ENCODE results near the gene STARD3. TPM values are rescaled to one million over a fixed set of nuclear protein-coding genes. Genes with fewer than 3 reads are reported as not detected.

The STARD3 gene
- total RNA-seq, 4 donors from 2014 or later, result 51.7 to 156 (median 83.9) TPM

DNA sequence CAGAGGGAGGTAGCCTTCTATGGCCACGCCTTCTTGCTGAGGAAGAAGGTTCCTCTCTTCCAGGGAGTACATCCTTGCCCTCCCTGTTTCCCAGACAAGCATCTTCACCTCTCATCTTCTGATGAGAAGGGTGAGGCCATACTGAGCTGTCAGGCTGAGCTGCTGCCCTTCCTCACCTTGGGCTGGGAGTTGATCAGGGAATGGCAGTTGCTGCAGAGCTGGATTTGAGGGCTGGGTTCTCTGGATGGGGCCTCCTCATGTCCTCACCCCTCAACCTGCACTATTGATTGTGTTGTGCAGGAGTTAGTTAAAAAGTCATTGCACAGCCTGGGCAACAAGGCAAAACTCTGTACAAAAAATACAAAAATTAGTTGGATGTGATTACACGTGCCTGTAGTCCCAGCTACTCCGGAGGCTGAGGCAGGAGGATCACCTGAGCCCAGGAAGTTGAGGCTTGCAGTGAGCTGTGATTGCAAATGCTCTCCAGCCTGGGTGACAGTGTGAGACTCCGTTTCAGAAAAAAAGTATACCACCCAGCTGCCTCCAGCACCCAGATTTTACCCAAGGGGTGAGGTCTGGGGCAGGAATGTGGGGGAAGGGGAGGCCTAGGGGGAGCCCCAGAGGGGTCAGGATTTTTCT is 65.0 kb downstream of the STARD3 start:
- H3K27ac ChIP-seq, result peak overlapping the region; percentile 7
- H3K36me3 ChIP-seq, result peaks cover under 1% of the 10 kb centered on the region
- H3K4me1 ChIP-seq, result peaks cover 74% of the 10 kb centered on the region
- peak overlapping the region; percentile 90 for H3K4me3 ChIP-seq
- DNase-seq (ENCODE audit: low spot score in 2 of 2), result no peak
- no peaks in the 10 kb centered on the region for H3K27me3 ChIP-seq
- no peaks in the 10 kb centered on the region for H3K9me3 ChIP-seq
- TF ChIP-seq POLR2A (IDR thresholded peaks at IDR 0.05), result no peak
- TF ChIP-seq POLR2AphosphoS5 (IDR thresholded peaks at IDR 0.05), result no peak
- TF ChIP-seq, protein P1, sequence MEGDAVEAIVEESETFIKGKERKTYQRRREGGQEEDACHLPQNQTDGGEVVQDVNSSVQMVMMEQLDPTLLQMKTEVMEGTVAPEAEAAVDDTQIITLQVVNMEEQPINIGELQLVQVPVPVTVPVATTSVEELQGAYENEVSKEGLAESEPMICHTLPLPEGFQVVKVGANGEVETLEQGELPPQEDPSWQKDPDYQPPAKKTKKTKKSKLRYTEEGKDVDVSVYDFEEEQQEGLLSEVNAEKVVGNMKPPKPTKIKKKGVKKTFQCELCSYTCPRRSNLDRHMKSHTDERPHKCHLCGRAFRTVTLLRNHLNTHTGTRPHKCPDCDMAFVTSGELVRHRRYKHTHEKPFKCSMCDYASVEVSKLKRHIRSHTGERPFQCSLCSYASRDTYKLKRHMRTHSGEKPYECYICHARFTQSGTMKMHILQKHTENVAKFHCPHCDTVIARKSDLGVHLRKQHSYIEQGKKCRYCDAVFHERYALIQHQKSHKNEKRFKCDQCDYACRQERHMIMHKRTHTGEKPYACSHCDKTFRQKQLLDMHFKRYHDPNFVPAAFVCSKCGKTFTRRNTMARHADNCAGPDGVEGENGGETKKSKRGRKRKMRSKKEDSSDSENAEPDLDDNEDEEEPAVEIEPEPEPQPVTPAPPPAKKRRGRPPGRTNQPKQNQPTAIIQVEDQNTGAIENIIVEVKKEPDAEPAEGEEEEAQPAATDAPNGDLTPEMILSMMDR (IDR thresholded peaks at IDR 0.05), result no peak
- TF ChIP-seq EP300 (IDR thresholded peaks at IDR 0.05), result no peak
- WGBS, result 76% methylated on average over 4 of the region's 4 CpGs

DNA sequence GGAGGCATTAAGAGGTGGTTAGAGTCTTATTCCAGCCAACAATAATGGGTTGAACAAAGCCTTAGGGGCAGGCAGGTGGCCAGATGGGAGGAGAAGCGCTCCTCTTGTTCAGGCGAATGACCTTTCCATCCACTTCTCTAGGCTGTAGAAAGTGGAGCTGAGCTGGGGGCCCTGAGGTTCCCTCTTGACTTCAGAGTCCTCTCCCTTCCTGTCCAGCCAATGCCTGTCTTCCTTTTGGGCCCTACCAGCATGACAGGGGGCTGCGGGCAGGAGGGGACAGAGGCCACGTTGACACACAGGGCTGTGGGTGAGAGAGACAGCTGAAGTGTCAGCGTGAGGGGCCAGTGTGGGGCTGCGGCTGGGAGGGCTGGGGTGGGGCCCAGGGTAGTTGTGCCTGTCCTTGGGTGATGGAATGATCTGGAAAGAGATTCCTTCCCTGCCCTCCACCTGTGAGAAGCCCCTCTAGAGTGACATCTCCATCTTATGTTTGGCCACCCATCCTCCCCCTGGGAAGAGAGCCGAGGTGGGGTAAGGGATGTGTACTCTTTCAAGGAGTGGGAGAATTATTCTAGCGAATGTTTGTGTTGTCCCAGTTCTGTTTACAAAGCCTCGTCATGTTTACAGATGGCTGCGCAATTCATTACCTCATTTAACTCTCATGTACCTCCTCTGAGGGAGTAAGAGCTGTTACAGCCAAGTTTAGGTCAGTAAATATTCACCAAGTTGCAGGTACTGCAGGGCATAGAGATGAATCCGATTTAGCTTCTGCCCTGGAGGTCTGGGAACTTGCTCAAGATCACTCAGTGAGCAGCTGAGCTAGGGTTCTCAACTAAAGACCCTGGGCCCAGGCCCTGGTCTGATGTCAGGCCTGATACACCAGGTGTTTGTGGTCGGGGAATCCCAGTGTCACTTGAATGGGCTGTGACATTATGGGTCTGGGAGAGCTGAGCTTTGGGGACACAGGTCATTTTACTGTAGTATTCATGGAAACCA is 66.3 kb downstream of the STARD3 start:
- no peak for DNase-seq (ENCODE audit: low spot score in 2 of 2)

DNA sequence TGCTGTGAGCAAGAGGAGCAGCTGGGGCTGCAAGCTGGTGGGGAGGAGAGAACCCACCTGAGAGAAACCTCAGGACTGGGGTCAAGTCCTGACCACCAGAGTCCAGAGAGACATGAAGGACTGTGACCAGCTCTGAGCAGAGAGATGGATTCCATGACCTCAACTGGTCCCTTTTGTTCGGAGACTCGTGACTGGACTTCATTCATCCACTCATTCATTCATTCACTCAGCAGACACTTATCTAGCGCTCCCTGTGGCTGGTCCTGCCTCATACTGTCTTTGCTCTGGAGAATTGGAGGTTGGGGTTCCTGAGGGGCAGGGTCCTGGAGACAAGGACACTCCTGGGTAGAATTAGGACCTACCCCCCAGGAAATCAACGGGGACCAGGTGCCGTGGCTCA is 67.0 kb downstream of the STARD3 start:
- Histone ChIP-seq H3K9me3 (no peaks in the 10 kb centered on the region), H3K4me3 (no peak overlapping the region), H3K4me1 (peaks cover 81% of the 10 kb centered on the region), H3K36me3 (peaks cover 20% of the 10 kb centered on the region), H3K27ac (peak overlapping the region; percentile 87), H3K27me3 (no peaks in the 10 kb centered on the region)
- WGBS, result 81% methylated on average over 5 of the region's 5 CpGs
- no peak for DNase-seq (ENCODE audit: low spot score in 2 of 2)
- TF ChIP-seq POLR2AphosphoS5 (IDR thresholded peaks at IDR 0.05) (no peak), EP300 (IDR thresholded peaks at IDR 0.05) (no peak), POLR2A (IDR thresholded peaks at IDR 0.05) (no peak)
- TF ChIP-seq, protein P1 (IDR thresholded peaks at IDR 0.05), result no peak

More for the DNA sequence above, 66.3 kb downstream of the STARD3 start:
- Histone ChIP-seq H3K4me1 (peaks cover 81% of the 10 kb centered on the region), H3K4me3 (no peak overlapping the region), H3K9me3 (no peaks in the 10 kb centered on the region), H3K27me3 (no peaks in the 10 kb centered on the region), H3K36me3 (peaks cover 13% of the 10 kb centered on the region), H3K27ac (peak overlapping the region; percentile 56)
- TF ChIP-seq POLR2AphosphoS5 (IDR thresholded peaks at IDR 0.05) (no peak), POLR2A (IDR thresholded peaks at IDR 0.05) (no peak), EP300 (IDR thresholded peaks at IDR 0.05) (no peak)
- TF ChIP-seq, protein P1 (IDR thresholded peaks at IDR 0.05), result no peak
- 57% methylated on average over 12 of the region's 12 CpGs for WGBS

DNA sequence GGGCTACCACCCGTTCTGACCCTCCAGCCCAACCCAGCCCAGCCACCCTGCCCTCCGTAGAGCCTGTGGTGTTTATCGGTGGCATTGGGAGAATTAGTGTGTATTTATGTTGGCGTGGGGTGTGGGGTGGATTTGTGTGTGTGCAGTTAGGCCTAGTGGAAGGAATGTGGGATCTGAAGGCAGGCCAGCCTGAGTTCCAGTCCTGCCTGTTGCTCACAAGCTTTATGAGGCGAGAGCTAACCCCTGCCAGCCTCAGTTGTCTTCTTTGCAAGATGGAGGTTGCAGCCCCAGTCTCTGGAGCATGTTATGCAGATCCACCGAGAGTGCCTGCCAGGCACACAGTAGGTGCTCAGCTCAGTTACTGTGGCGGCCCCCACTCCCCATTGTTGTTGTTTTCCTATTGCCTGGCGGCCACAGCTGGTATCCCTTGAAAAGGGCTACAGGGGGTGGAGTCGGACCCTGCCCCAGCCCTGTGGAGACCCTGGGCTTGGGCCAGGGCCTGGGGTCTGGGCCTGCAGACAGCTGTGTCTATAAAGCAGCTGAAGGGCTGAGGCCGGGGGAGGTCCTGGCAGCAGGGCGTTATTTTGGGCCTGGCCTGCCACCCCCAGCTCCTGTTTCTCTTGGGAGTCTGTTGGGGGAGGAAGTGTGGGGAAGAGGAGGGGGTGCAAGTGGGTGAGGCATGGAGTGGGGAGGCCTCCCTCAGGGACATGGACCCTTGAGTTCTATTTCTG is 68.0 kb downstream of the STARD3 start:
- peak overlapping the region; percentile 15 for H3K4me3 ChIP-seq
- no peak for DNase-seq (ENCODE audit: low spot score in 2 of 2)
- peaks cover 72% of the 10 kb centered on the region for H3K4me1 ChIP-seq
- no peak for TF ChIP-seq POLR2AphosphoS5 (IDR thresholded peaks at IDR 0.05)
- TF ChIP-seq, protein P1 (IDR thresholded peaks at IDR 0.05), result peak; percentile 29 to 31
- peak overlapping the region; percentile 87 for H3K27ac ChIP-seq
- H3K27me3 ChIP-seq, result no peaks in the 10 kb centered on the region
- no peaks in the 10 kb centered on the region for H3K9me3 ChIP-seq
- 49% methylated on average over 11 of the region's 11 CpGs for WGBS
- peaks cover 31% of the 10 kb centered on the region for H3K36me3 ChIP-seq
